Upper lobe of right lung (tissue), 1 donor: Measurements from ENCODE around the gene NSD1. TPM values are rescaled to one million over a fixed set of nuclear protein-coding genes. Genes with fewer than 3 reads are reported as not detected.
"Not testable (repeated sequence)": the region's sequence is repeated elsewhere in the genome, so short reads cannot be mapped to it uniquely, and the experiment has no call there.

Experiments
- ATAC-seq: fragments of 200-7000 bp; cut with Tn5 transposase; one replicate; pipeline ENCODE4 v1.9.1; 2020; ENCODE audit warnings: mild to moderate bottlenecking, moderate library complexity
- DNase-seq: peaks from one replicate; pipeline ENCODE4 v3.0.0-alpha.2; 2020
- H3K27ac ChIP-seq: fragments of 200-600 bp; one replicate; pipeline ENCODE4 v1.8.0; 2022
- H3K27me3 ChIP-seq: fragments of 200-600 bp; one replicate; pipeline ENCODE4 v1.8.0; 2022; ENCODE audit warnings: mild to moderate bottlenecking
- H3K36me3 ChIP-seq: fragments of 200-600 bp; one replicate; pipeline ENCODE4 v1.8.0; 2022
- H3K4me1 ChIP-seq: fragments of 200-600 bp; one replicate; pipeline ENCODE4 v1.8.0; 2022
- H3K4me3 ChIP-seq: fragments of 200-600 bp; one replicate; pipeline ENCODE4 v1.8.0; 2022; ENCODE audit warnings: mild to moderate bottlenecking
- H3K9me3 ChIP-seq: fragments of 200-600 bp; one replicate; pipeline ENCODE4 v1.8.0; 2022
- CTCF ChIP-seq: fragments of 200-600 bp; IDR thresholded peaks from one replicate; pipeline ENCODE4 v1.8.0; 2022; ENCODE audit warnings: antibody characterized with exemption
- intact Hi-C: fragments of 100-400 bp; cut with DNase I; formaldehyde crosslinking; loops from one replicate; pipeline ENCODE4 v1.11.0; 2022
- total RNA-seq: library from RNA; stranded (reverse); fragmentation: NEBNext Ultra II Directional; extraction: Animal tissue kit (Norgen Biotek cat#: 25700); gene quantifications from one replicate; pipeline ENCODE4 v1.2.1, GENCODE V29; 2021
- donor health status: DM: no; HTN: yes; CAD: no; lungs with severe emphysema.

The NSD1 gene
- total RNA-seq, 1 donor from 2014 or later, result 67.7 TPM

- intact Hi-C loops, result no loop called here
- Histone ChIP-seq H3K9me3 (no peaks in the 10 kb centered on the region), H3K4me3 (no peak overlapping the region), H3K36me3 (peaks cover 87% of the 10 kb centered on the region), H3K4me1 (peaks cover 10% of the 10 kb centered on the region), H3K27ac (no peak overlapping the region), H3K27me3 (no peaks in the 10 kb centered on the region)
- no peak for ATAC-seq
- no peak for DNase-seq
- TF ChIP-seq CTCF, result no peak
These were observed 9.2 kb downstream of the NSD1 start for GRCh38 chr5:177142778-177143177.

GRCh38 chr5:177146891-177147638 is 13.5 kb downstream of the NSD1 start:
- Histone ChIP-seq H3K27me3 (no peaks in the 10 kb centered on the region), H3K36me3 (peaks cover 91% of the 10 kb centered on the region), H3K4me3 (no peak overlapping the region), H3K27ac (no peak overlapping the region), H3K9me3 (no peaks in the 10 kb centered on the region), H3K4me1 (no peaks in the 10 kb centered on the region)
- intact Hi-C loops, result no loop called here
- DNase-seq, result peak; percentile 21
- TF ChIP-seq CTCF, result no peak
- no peak for ATAC-seq

GRCh38 chr5:177150061-177150460 is 16.5 kb downstream of the NSD1 start:
- intact Hi-C loops, H3K27ac ChIP-seq, ATAC-seq, H3K4me1 ChIP-seq, H3K4me3 ChIP-seq, H3K9me3 ChIP-seq, H3K27me3 ChIP-seq: not testable (repeated sequence)
- DNase-seq, result peak; percentile 15
- H3K36me3 ChIP-seq, result peaks cover 69% of the 10 kb centered on the region

GRCh38 chr5:177154003-177154643 is 20.6 kb downstream of the NSD1 start:
- Histone ChIP-seq H3K4me1 (no peaks in the 10 kb centered on the region), H3K27ac (no peak overlapping the region), H3K4me3 (no peak overlapping the region), H3K36me3 (peaks cover 42% of the 10 kb centered on the region), H3K27me3 (no peaks in the 10 kb centered on the region), H3K9me3 (no peaks in the 10 kb centered on the region)
- ATAC-seq (no peak), DNase-seq (no peak)
- intact Hi-C loops, result no loop called here
- TF ChIP-seq CTCF, result no peak

- intact Hi-C loops, result no loop called here
- H3K27ac ChIP-seq, result no peak overlapping the region
- H3K4me1 ChIP-seq, result no peaks in the 10 kb centered on the region
- H3K36me3 ChIP-seq, result peaks cover 27% of the 10 kb centered on the region
- TF ChIP-seq CTCF, result no peak
- ATAC-seq (no peak), DNase-seq (peak; percentile 23)
- no peak overlapping the region for H3K4me3 ChIP-seq
- no peaks in the 10 kb centered on the region for H3K9me3 ChIP-seq
- no peaks in the 10 kb centered on the region for H3K27me3 ChIP-seq
These were observed 28.8 kb downstream of the NSD1 start for GRCh38 chr5:177162379-177162778.

- H3K36me3 ChIP-seq, result peaks cover 23% of the 10 kb centered on the region
These were observed 29.9 kb downstream of the NSD1 start for GRCh38 chr5:177163500-177163899.

More at GRCh38 chr5:177163500-177163899, 29.9 kb downstream of the NSD1 start:
- intact Hi-C loops, result no loop called here
- Histone ChIP-seq H3K4me1 (no peaks in the 10 kb centered on the region), H3K4me3 (no peak overlapping the region), H3K9me3 (no peaks in the 10 kb centered on the region), H3K27ac (no peak overlapping the region), H3K27me3 (no peaks in the 10 kb centered on the region)
- no peak for DNase-seq
- no peak for TF ChIP-seq CTCF
- no peak for ATAC-seq
